PFSK-1 (cell line): ENCODE results near the gene SLC27A5.

Source experiments
- POLR2AphosphoS5 ChIP-seq: IDR thresholded peaks from 2 replicates; pipeline ENCODE4 v1.6.1; 2012; ENCODE audit warnings: low read depth, mild to moderate bottlenecking, control low read depth, low read length, moderate library complexity
- REST ChIP-seq, 2 experiments: IDR thresholded peaks; 2 replicates each; pipeline versions ENCODE4 v1.6.1 to v1.8.0; 2011 to 2012; ENCODE audit warnings: low read depth in 2 of 2, low read length in 2 of 2, control low read depth in 1 of 2, inconsistent platforms in 1 of 2, mild to moderate bottlenecking in 1 of 2, moderate library complexity in 1 of 2; ENCODE audit not compliant: insufficient read depth in 1 of 2
- TAF1 ChIP-seq: IDR thresholded peaks from 2 replicates; pipeline ENCODE4 v1.6.1; 2012; ENCODE audit warnings: low read length, control low read depth, borderline replicate concordance; ENCODE audit not compliant: insufficient read depth

GRCh38 chr19:58453743-58454142 lies 58.0 kb downstream of the SLC27A5 start:
- TF ChIP-seq POLR2AphosphoS5 (no peak), TAF1 (no peak), REST (IDR thresholded peaks at IDR 0.05; ENCODE audit: insufficient read depth in 1 of 2, low read depth in 2 of 2, low read length in 2 of 2) (no peak)
